Pancreas (tissue), 10 donors: ENCODE data around the gene SLC6A15. TPM values are rescaled to one million over a fixed set of nuclear protein-coding genes. Genes with fewer than 3 reads are reported as not detected.

Experiments
- ATAC-seq, 4 donors: fragments of 200-7000 bp; cut with Tn5 transposase; one replicate each; pipeline versions ENCODE4 v1.8.0 to v1.9.1; 2020; ENCODE audit warnings: mild to moderate bottlenecking in 4 of 4, moderate library complexity in 4 of 4
- DNase-seq, 6 donors: peaks; one replicate each; pipeline ENCODE4 v3.0.0-alpha.2; 2020
- FAIRE-seq: peaks from 2 replicates; lab custom pipeline; 2012; peaks lifted over from hg19 to GRCh38; lab: Jason Lieb, UNC
- H3K27ac ChIP-seq, 4 donors: fragments of 200-600 bp; sonication (generic); 1 replicate in 3 of 4; 2 replicates in 1 of 4; pipeline versions ENCODE4 v1.5.0 to v1.8.0; 2020
- H3K27me3 ChIP-seq, 4 donors: fragments of 200-600 bp; one replicate each; pipeline ENCODE4 v1.8.0; 2021
- H3K36me3 ChIP-seq, 3 donors: fragments of 200-600 bp; sonication (generic) in 1 of 3; one replicate each; pipeline versions ENCODE4 v1.5.0 to v1.8.0; 2020 to 2021
- H3K4me1 ChIP-seq, 3 donors: fragments of 200-600 bp; one replicate each; pipeline ENCODE4 v1.8.0; 2021
- H3K4me3 ChIP-seq, 4 donors: fragments of 200-600 bp; sonication (generic) in 2 of 4; one replicate each; pipeline versions ENCODE4 v1.5.0 to v1.8.0; 2020 to 2021
- H3K9me3 ChIP-seq, 4 donors: fragments of 200-600 bp; one replicate each; pipeline ENCODE4 v1.8.0; 2021
- WGBS, 2 donors: extraction: QIAGEN DNeasy Blood & Tissue Kit; methylation state at CpG; one replicate each; pipeline ENCODE4 v1.1.7; 2013; 5-methylcytosine and 5-hydroxymethylcytosine counted together
- intact Hi-C, 3 donors: fragments of 100-400 bp; cut with DNase I; formaldehyde crosslinking; loops; one replicate each; pipeline versions ENCODE4 v1.11.1 to v1.14.2; 2022
- polyA plus RNA-seq, 2 donors: library from polyadenylated mRNA; stranded (reverse); fragments of 200-250 nt; gene quantifications; one replicate each; pipeline ENCODE4 v1.2.3, GENCODE V29; 2013
- total RNA-seq, 6 donors: library from RNA; stranded (reverse); fragmentation: NEBNext Ultra II Directional in 4 of 6; extraction: Animal tissue kit (Norgen Biotek cat#: 25700) in 4 of 6; gene quantifications; one replicate each; pipeline versions ENCODE4 v1.2.1 to v1.2.4, GENCODE V29; 2021 to 2023
- TF ChIP-seq, protein P1 (sequence below), 4 donors: fragments of 200-600 bp; sonication (generic) in 3 of 4; IDR thresholded peaks; one replicate each; pipeline versions ENCODE4 v1.5.0 to v1.8.0; 2021; ENCODE audit warnings: antibody characterized with exemption in 4 of 4
- donor health status: healthy with polysubstance abuse.
- donor health status: DM: no; HTN: no; CAD: no; lungs with moderate emphysema.
- donor health status: DM: no; HTN: no; CAD: no.
- donor health status: control.
- donor health status: control.
- donor health status: Bipolar disorder and iron deficiency.
- donor health status: DM: yes; HTN: yes; CAD: no.
- donor health status: DM: no; HTN: no; CAD: no.
- donor health status: DM: no; HTN: no; CAD: no.
- donor health status: DM: yes; HTN: yes; CAD: no.

SLC6A15 gene
- total and polyA plus RNA-seq, 8 donors, result 0.07 TPM; not detected in 7

DNA sequence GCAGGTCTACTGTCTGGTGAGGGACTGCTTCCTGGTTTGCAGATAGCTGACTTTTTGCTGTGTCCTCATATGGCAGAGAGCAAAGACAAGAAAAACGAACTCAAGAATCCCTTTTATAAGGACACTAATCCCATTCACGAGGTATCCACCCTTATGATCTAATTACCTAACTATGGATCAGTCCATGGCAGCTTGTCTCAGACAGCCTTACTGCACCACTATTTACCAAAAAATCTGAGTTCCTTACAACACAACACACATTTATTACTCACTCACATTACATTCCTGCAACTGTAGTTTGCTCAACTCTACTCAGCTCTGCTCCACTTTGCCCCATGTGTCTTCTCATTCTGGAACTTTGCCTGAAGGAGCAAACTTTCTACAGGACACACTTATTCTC is 10.1 kb upstream of the SLC6A15 start:
- intact Hi-C loops, result no loop called here
- Histone ChIP-seq H3K27me3 (no peaks in the 10 kb centered on the region), H3K4me3 (no peak overlapping the region), H3K4me1 (no peaks in the 10 kb centered on the region), H3K9me3 (no peaks in the 10 kb centered on the region), H3K36me3 (no peaks in the 10 kb centered on the region), H3K27ac (no peak overlapping the region)
- no peak for DNase-seq
- TF ChIP-seq, protein P1, sequence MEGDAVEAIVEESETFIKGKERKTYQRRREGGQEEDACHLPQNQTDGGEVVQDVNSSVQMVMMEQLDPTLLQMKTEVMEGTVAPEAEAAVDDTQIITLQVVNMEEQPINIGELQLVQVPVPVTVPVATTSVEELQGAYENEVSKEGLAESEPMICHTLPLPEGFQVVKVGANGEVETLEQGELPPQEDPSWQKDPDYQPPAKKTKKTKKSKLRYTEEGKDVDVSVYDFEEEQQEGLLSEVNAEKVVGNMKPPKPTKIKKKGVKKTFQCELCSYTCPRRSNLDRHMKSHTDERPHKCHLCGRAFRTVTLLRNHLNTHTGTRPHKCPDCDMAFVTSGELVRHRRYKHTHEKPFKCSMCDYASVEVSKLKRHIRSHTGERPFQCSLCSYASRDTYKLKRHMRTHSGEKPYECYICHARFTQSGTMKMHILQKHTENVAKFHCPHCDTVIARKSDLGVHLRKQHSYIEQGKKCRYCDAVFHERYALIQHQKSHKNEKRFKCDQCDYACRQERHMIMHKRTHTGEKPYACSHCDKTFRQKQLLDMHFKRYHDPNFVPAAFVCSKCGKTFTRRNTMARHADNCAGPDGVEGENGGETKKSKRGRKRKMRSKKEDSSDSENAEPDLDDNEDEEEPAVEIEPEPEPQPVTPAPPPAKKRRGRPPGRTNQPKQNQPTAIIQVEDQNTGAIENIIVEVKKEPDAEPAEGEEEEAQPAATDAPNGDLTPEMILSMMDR (IDR thresholded peaks at IDR 0.05), result no peak
- WGBS, 2 donors, result 25 to 32% methylated on average over 2 of the region's 2 CpGs
- no peak for FAIRE-seq
- ATAC-seq, result no peak

DNA sequence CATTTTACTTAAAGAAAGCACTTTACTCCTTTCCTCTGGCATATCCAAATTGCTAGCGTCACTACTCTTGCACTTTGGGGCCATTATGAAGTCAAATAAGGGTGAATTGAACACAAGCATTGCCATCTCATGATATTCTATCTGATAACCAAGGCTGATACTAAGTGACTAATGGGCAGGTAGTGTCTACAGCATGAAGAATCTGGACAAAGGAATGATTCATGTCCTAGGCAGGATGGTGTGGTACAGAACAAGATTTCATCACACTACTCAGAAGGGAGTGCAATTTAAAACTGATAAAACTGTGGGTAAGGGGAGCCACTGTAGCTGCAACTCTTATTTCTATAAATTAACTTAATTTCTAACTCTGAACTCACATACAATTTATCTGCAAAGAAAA is 7.7 kb upstream of the SLC6A15 start:
- no peaks in the 10 kb centered on the region for H3K9me3 ChIP-seq
- no peak for FAIRE-seq
- TF ChIP-seq, protein P1 (IDR thresholded peaks at IDR 0.05), result no peak
- WGBS, 2 donors, result 32 to 50% methylated on average over 1 of the region's 1 CpG
- no peaks in the 10 kb centered on the region for H3K36me3 ChIP-seq
- peaks cover 0 to 8% (median 3%) of the 10 kb centered on the region in 4 donors for H3K27me3 ChIP-seq
- ATAC-seq, result no peak
- intact Hi-C loops, result no loop called here
- no peak for DNase-seq
- H3K4me3 ChIP-seq, result no peak overlapping the region
- no peaks in the 10 kb centered on the region for H3K4me1 ChIP-seq
- no peak overlapping the region for H3K27ac ChIP-seq

GRCh38 chr12:84919271-84919670 is 6.7 kb upstream of the SLC6A15 start:
- FAIRE-seq, result no peak
- TF ChIP-seq, protein P1 (IDR thresholded peaks at IDR 0.05), result no peak
- no peaks in the 10 kb centered on the region for H3K4me1 ChIP-seq
- ATAC-seq, result no peak
- no peak overlapping the region for H3K4me3 ChIP-seq
- intact Hi-C loops, result no loop called here
- 50 to 65% methylated on average over 1 of the region's 1 CpG for WGBS, 2 donors
- H3K27me3 ChIP-seq, result peaks cover 0 to 8% (median 3%) of the 10 kb centered on the region in 4 donors
- no peaks in the 10 kb centered on the region for H3K36me3 ChIP-seq
- H3K27ac ChIP-seq, result no peak overlapping the region
- H3K9me3 ChIP-seq, result no peaks in the 10 kb centered on the region
- no peak for DNase-seq

DNA sequence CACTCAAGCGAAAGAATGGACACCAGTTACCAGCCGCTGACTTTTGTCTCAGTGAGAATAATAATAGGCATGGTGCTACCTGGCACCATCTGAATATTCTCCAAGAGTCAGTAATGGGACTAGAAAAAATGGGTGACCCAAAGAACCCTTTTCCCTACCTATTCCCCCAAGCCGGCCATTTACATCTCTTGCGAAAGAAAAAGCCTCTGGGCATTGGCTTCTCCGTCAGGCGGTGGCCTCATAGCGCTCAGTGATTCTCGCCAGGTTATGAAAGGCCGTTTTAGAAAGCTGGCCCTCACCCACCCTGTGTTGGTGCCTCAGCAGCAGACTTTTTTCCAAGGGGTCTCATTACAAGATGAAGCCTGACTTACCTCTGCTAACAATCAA is 523 bp upstream of the SLC6A15 start:
- no peak overlapping the region for H3K27ac ChIP-seq
- H3K4me1 ChIP-seq, result peaks cover 0 to 13% (median 10%) of the 10 kb centered on the region in 3 donors
- H3K9me3 ChIP-seq, result no peaks in the 10 kb centered on the region
- ATAC-seq (no peak), FAIRE-seq (no peak), DNase-seq (no peak)
- TF ChIP-seq, protein P1 (IDR thresholded peaks at IDR 0.05), result no peak
- peaks cover 0 to 20% (median 4%) of the 10 kb centered on the region in 4 donors for H3K27me3 ChIP-seq
- H3K4me3 ChIP-seq, result peak overlapping the region in 1 of 4 donors; percentile 34
- no peaks in the 10 kb centered on the region for H3K36me3 ChIP-seq
- intact Hi-C loops, result no loop called here
- 7 to 9% methylated on average over 9 of the region's 9 CpGs for WGBS, 2 donors

DNA sequence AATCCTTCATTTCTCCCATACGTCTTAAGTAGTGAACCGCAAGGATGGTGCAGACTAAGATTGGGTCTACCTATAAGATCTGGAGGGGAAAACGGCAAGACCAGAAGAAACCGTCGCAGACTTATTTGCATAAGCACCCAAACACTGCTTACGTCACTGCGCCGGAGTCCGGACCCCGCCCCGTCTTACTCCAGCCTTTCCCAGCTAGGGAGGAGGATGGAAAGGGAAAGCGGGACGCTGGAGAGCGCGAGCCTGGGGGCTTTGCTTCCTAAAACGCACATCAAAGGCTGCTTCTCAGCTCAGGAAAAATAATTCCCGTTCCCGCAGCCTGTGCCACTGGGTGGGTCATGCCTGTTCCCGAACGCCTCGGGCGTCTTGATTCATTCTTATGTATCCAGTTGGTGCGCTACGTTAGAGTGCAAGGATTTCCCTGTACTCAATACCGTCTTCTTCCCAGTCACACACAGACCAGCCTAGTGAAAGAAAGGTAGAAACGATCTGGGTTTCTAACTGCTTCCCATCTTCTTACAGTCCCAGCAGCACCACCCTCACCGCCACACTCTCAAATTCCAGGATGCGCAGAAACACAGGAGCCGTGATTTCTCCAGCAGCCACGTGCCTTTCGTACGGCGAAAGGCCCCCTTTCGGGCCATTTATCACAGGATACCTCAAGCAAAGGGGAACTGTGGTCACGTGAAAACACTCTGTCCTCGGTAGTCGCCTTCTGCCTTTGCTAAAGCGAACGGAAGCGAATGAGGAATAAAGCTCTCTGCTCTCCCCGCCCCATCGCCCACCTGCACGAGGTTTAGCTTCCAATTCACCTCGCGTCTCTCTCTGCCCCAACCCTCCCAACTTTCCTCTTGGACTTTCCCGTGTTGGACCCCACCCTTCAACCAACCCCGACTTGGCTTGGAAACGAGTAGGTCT is 1.1 kb downstream of the SLC6A15 start:
- Histone ChIP-seq H3K27me3 (peaks cover 0 to 29% (median 4%) of the 10 kb centered on the region in 4 donors), H3K9me3 (no peaks in the 10 kb centered on the region), H3K4me1 (peaks cover 0 to 13% (median 10%) of the 10 kb centered on the region in 3 donors), H3K27ac (no peak overlapping the region), H3K4me3 (peak overlapping the region in 3 of 4 donors; percentile 10 to 44 (median 32)), H3K36me3 (no peaks in the 10 kb centered on the region)
- 1% methylated on average over 48 of the region's 48 CpGs for WGBS, 2 donors
- intact Hi-C loops, result no loop called here
- DNase-seq (peak in 4 of 6 donors; percentile 11 to 62 (median 29)), ATAC-seq (peak; percentile 24 to 74 (median 60)), FAIRE-seq (no peak)
- TF ChIP-seq, protein P1 (IDR thresholded peaks at IDR 0.05), result no peak
